Measurements from ENCODE around the gene GSE1.

GSE1 gene

GRCh38 chr16:85662976-85663830 is 50.1 kb downstream of the GSE1 start:
- DNase-seq: no peak

GRCh38 chr16:85663891-85664321 is 50.8 kb downstream of the GSE1 start:
- DNase-seq: no peak

GRCh38 chr16:85664580-85665372 is 51.7 kb downstream of the GSE1 start:
- no peak for DNase-seq

GRCh38 chr16:85665373-85665740 is 52.2 kb downstream of the GSE1 start:
- DNase-seq: no peak

- no peak for DNase-seq
These were observed 52.8 kb downstream of the GSE1 start for GRCh38 chr16:85665929-85666328.

GRCh38 chr16:85667261-85667660 is 54.1 kb downstream of the GSE1 start:
- DNase-seq: no peak

- no peak for DNase-seq
These were observed 54.8 kb downstream of the GSE1 start for GRCh38 chr16:85667841-85668413.

GRCh38 chr16:85668676-85669424 is 55.7 kb downstream of the GSE1 start:
- DNase-seq: no peak

- no peak for DNase-seq
These were observed 57.7 kb downstream of the GSE1 start for GRCh38 chr16:85670840-85671239.

GRCh38 chr16:85673529-85674417 is 60.7 kb downstream of the GSE1 start:
- DNase-seq: peak; percentile 23

- no peak for DNase-seq
These were observed 61.3 kb downstream of the GSE1 start for GRCh38 chr16:85674418-85674755.

- DNase-seq: no peak
These were observed 61.7 kb downstream of the GSE1 start for GRCh38 chr16:85674828-85675227.

GRCh38 chr16:85675251-85675874 is 62.2 kb downstream of the GSE1 start:
- peak; percentile 29 for DNase-seq

- no peak for DNase-seq
These were observed 63.3 kb downstream of the GSE1 start for GRCh38 chr16:85676466-85676865.

- DNase-seq: no peak
These were observed 64.4 kb downstream of the GSE1 start for GRCh38 chr16:85677383-85677967.

- DNase-seq: no peak
These were observed 64.9 kb downstream of the GSE1 start for GRCh38 chr16:85678016-85678415.

GRCh38 chr16:85678821-85679220 is 65.7 kb downstream of the GSE1 start:
- no peak for DNase-seq

GRCh38 chr16:85679870-85680269 is 66.7 kb downstream of the GSE1 start:
- no peak for DNase-seq

GRCh38 chr16:85680352-85680944 is 67.3 kb downstream of the GSE1 start:
- DNase-seq: no peak

- DNase-seq: no peak
These were observed 68.1 kb downstream of the GSE1 start for GRCh38 chr16:85681255-85681654.

GRCh38 chr16:85682516-85682915 is 69.4 kb downstream of the GSE1 start:
- no peak for DNase-seq
